ENCODE measurements around the gene CDH23.

DNA sequence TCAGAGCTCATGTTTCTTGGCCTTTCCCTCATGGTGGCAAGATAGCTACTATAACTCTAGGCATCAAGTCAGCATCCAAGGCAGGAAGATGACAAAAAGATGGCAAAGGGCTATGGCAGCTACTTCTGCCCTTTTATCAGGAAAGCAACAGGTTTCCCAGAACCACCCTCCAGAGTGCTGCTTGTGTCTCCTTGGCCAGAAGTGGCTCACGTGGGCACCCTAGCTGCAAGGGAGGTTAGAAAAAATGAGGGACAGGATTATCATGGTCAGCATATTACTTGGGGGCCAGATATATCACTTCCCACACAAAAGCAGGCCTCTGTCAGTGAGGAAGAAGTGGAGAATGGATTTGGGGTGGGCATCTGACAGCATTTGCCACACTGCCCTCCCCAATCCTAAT lies 347.1 kb downstream of the CDH23 start:
- no peak for TF ChIP-seq POLR2A (IDR thresholded peaks at IDR 0.05; ENCODE audit: control extremely low read depth in 1 of 2, low read depth in 2 of 2, low read length in 2 of 2)
- TF ChIP-seq, protein P1, sequence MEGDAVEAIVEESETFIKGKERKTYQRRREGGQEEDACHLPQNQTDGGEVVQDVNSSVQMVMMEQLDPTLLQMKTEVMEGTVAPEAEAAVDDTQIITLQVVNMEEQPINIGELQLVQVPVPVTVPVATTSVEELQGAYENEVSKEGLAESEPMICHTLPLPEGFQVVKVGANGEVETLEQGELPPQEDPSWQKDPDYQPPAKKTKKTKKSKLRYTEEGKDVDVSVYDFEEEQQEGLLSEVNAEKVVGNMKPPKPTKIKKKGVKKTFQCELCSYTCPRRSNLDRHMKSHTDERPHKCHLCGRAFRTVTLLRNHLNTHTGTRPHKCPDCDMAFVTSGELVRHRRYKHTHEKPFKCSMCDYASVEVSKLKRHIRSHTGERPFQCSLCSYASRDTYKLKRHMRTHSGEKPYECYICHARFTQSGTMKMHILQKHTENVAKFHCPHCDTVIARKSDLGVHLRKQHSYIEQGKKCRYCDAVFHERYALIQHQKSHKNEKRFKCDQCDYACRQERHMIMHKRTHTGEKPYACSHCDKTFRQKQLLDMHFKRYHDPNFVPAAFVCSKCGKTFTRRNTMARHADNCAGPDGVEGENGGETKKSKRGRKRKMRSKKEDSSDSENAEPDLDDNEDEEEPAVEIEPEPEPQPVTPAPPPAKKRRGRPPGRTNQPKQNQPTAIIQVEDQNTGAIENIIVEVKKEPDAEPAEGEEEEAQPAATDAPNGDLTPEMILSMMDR (IDR thresholded peaks at IDR 0.05; ENCODE audit: control extremely low read depth in 1 of 3, insufficient read depth in 1 of 3, low read depth in 1 of 3, low read length in 3 of 3): no peak
- TF ChIP-seq HDAC2 (IDR thresholded peaks at IDR 0.05; ENCODE audit: borderline replicate concordance in 1 of 2, low read depth in 2 of 2, low read length in 2 of 2): no peak
- TF ChIP-seq EZH2 (IDR thresholded peaks at IDR 0.05; ENCODE audit: low read depth, low read length, severe bottlenecking): no peak
- TF ChIP-seq, protein P2, sequence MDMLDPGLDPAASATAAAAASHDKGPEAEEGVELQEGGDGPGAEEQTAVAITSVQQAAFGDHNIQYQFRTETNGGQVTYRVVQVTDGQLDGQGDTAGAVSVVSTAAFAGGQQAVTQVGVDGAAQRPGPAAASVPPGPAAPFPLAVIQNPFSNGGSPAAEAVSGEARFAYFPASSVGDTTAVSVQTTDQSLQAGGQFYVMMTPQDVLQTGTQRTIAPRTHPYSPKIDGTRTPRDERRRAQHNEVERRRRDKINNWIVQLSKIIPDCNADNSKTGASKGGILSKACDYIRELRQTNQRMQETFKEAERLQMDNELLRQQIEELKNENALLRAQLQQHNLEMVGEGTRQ (IDR thresholded peaks at IDR 0.05; ENCODE audit: low read length): no peak
